ENCODE measurements around the gene MARK3.
"Not testable (repeated sequence)": the region's sequence is repeated elsewhere in the genome, so short reads cannot be mapped to it uniquely, and the experiment has no call there.

Gene MARK3

GRCh38 chr14:103514596-103515421 is 129.6 kb downstream of the MARK3 start:
- DNase-seq (ENCODE audit: low spot score) = no peak

GRCh38 chr14:103516426-103517173 is 131.4 kb downstream of the MARK3 start:
- no peak for DNase-seq (ENCODE audit: low spot score)

- no peak for DNase-seq (ENCODE audit: low spot score)
These were observed 132.0 kb downstream of the MARK3 start for GRCh38 chr14:103517174-103517566.

GRCh38 chr14:103517721-103518421 is 132.7 kb downstream of the MARK3 start:
- no peak for DNase-seq (ENCODE audit: low spot score)

GRCh38 chr14:103518422-103519042 is 133.3 kb downstream of the MARK3 start:
- DNase-seq (ENCODE audit: low spot score) = peak; percentile 55

GRCh38 chr14:103519043-103519836 is 134.0 kb downstream of the MARK3 start:
- no peak for DNase-seq (ENCODE audit: low spot score)

GRCh38 chr14:103519837-103520212 is 134.6 kb downstream of the MARK3 start:
- no peak for DNase-seq (ENCODE audit: low spot score)

GRCh38 chr14:103520269-103520656 is 135.0 kb downstream of the MARK3 start:
- no peak for DNase-seq (ENCODE audit: low spot score)

- DNase-seq (ENCODE audit: low spot score) = peak; percentile 68
These were observed 135.6 kb downstream of the MARK3 start for GRCh38 chr14:103520657-103521437.

- DNase-seq (ENCODE audit: low spot score) = no peak
These were observed 136.3 kb downstream of the MARK3 start for GRCh38 chr14:103521438-103521950.

GRCh38 chr14:103521951-103522563 is 136.8 kb downstream of the MARK3 start:
- no peak for DNase-seq (ENCODE audit: low spot score)

- no peak for DNase-seq (ENCODE audit: low spot score)
These were observed 137.7 kb downstream of the MARK3 start, which contains the start of gene CKB for GRCh38 chr14:103522649-103523574. CKB (minus strand) TSS chr14:103522830; CDS start chr14:103522493, 337 bp downstream.

GRCh38 chr14:103523575-103523954 is 138.3 kb downstream of the MARK3 start:
- DNase-seq (ENCODE audit: low spot score) = no peak

GRCh38 chr14:103524002-103524935 is 139.1 kb downstream of the MARK3 start:
- no peak for DNase-seq (ENCODE audit: low spot score)

GRCh38 chr14:103525430-103526246 is 140.4 kb downstream of the MARK3 start:
- DNase-seq (ENCODE audit: low spot score) = not testable (repeated sequence)

GRCh38 chr14:103526247-103526913 is 141.2 kb downstream of the MARK3 start:
- no peak for DNase-seq (ENCODE audit: low spot score)
